Endothelial cell (in vitro differentiated cells): Measurements from ENCODE around the gene PDZD2. TPM values are rescaled to one million over a fixed set of nuclear protein-coding genes. Genes with fewer than 3 reads are reported as not detected.

ENCODE experiments used
- DNase-seq: peaks from one replicate; pipeline ENCODE4 v3.0.0; 2021; ENCODE audit warnings: low spot score
- H3K27ac Mint-ChIP-seq: one replicate; pipeline ENCODE4 v1.8.0; 2021; ENCODE audit warnings: mixed read lengths, inconsistent platforms; ENCODE audit not compliant: unreplicated experiment
- H3K27me3 Mint-ChIP-seq: one replicate; pipeline ENCODE4 v1.8.0; 2021; ENCODE audit warnings: mild to moderate bottlenecking, moderate library complexity, mixed read lengths, inconsistent platforms; ENCODE audit not compliant: unreplicated experiment
- H3K36me3 Mint-ChIP-seq: one replicate; pipeline ENCODE4 v1.8.0; 2021; ENCODE audit warnings: mild to moderate bottlenecking, low read depth, mixed read lengths, inconsistent platforms; ENCODE audit not compliant: unreplicated experiment
- H3K4me1 Mint-ChIP-seq: one replicate; pipeline ENCODE4 v1.8.0; 2021; ENCODE audit warnings: mild to moderate bottlenecking, mixed read lengths, inconsistent platforms; ENCODE audit not compliant: unreplicated experiment
- H3K4me3 Mint-ChIP-seq: one replicate; pipeline ENCODE4 v1.8.0; 2021; ENCODE audit warnings: mild to moderate bottlenecking, mixed read lengths, inconsistent platforms; ENCODE audit not compliant: unreplicated experiment
- H3K9me3 Mint-ChIP-seq: one replicate; pipeline ENCODE4 v1.8.0; 2021; ENCODE audit warnings: mixed read lengths, inconsistent platforms; ENCODE audit not compliant: unreplicated experiment
- total RNA-seq: library from RNA; stranded (reverse); fragmentation: NEBNext Ultra II Directional; extraction: Animal tissue kit (Norgen Biotek cat#: 25700); gene quantifications from one replicate; pipeline ENCODE4 v1.2.1, GENCODE V29; 2021; ENCODE audit not compliant: unreplicated experiment
- TF ChIP-seq, protein P1 (sequence below): fragments of 200-600 bp; sonication (generic); IDR thresholded peaks from one replicate; pipeline ENCODE4 v1.5.0; 2021; ENCODE audit warnings: antibody characterized with exemption; ENCODE audit not compliant: unreplicated experiment

Gene PDZD2
- total RNA-seq, 1 donor from 2014 or later, result 71.1 TPM

DNA sequence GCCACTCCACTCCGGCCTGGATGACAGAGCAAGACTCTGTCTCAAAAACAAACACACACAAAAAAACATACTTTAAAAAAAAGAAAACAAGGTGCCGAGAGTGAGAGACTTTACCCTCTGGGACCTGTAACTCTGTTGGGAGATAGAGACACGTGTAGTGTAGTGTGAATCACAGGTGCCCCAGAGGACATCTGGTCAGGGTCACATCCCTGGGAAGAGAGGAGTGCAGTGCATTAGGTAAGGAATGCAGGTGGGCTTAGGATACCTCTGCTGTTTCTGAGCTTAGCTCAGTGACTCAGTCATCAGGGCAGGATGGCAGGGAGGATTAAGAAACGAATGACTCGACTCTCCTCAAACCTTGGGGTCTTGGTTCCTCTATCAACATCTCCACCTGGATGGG lies 360.5 kb downstream of the PDZD2 start:
- Mint-ChIP-seq H3K4me3 (peak overlapping the region; percentile 51), H3K27me3 (peaks cover 14% of the 10 kb centered on the region), H3K4me1 (peaks cover 17% of the 10 kb centered on the region), H3K27ac (no peak overlapping the region), H3K36me3 (peaks cover 64% of the 10 kb centered on the region), H3K9me3 (no peaks in the 10 kb centered on the region)
- TF ChIP-seq, protein P1, sequence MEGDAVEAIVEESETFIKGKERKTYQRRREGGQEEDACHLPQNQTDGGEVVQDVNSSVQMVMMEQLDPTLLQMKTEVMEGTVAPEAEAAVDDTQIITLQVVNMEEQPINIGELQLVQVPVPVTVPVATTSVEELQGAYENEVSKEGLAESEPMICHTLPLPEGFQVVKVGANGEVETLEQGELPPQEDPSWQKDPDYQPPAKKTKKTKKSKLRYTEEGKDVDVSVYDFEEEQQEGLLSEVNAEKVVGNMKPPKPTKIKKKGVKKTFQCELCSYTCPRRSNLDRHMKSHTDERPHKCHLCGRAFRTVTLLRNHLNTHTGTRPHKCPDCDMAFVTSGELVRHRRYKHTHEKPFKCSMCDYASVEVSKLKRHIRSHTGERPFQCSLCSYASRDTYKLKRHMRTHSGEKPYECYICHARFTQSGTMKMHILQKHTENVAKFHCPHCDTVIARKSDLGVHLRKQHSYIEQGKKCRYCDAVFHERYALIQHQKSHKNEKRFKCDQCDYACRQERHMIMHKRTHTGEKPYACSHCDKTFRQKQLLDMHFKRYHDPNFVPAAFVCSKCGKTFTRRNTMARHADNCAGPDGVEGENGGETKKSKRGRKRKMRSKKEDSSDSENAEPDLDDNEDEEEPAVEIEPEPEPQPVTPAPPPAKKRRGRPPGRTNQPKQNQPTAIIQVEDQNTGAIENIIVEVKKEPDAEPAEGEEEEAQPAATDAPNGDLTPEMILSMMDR, result no peak
- no peak for DNase-seq

DNA sequence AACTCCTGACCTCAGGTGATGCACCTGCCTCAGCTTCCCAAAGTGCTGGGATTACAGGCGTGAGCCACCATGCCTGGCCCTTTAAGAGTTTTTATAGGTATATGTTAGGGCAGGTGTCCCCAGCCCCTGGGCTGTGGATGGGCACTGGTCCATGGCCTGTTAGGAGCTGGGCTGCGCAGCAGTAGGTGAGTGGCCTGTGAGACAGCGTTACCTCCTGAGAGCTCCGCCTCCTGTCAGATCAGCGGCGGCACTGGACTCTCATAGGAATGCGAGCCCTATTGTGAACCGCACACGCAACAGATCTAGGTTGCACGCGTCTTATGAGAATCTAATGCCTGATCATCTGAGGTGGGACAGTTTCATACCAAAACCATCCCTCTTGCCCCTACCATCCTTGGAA lies 361.8 kb downstream of the PDZD2 start:
- no peak for DNase-seq
- Mint-ChIP-seq H3K9me3 (no peaks in the 10 kb centered on the region), H3K27ac (no peak overlapping the region), H3K4me3 (no peak overlapping the region), H3K27me3 (peaks cover 14% of the 10 kb centered on the region), H3K36me3 (peaks cover 67% of the 10 kb centered on the region), H3K4me1 (peaks cover 19% of the 10 kb centered on the region)
- TF ChIP-seq, protein P1, result no peak

DNA sequence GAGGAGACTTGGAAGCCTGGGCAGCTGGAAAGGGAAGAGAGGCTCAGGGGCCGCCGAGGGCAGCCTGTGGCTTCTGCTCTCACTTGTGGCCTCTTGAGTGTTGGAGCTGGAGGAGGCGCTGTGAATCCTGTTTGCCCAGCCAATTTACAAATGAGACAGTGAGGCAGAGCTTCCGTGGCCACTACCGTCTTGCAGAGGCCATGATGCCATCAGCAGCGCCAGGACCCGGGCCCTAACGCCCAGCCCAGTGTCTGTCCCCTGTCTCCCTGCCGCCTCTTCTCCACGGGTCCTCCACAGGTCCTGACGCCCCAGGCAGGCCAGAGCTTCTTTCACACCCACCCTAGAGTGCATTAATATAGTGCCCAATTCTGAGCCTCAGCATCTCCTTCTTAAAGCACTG lies 362.4 kb downstream of the PDZD2 start:
- Mint-ChIP-seq H3K4me3 (no peak overlapping the region), H3K27me3 (peaks cover 14% of the 10 kb centered on the region), H3K4me1 (peaks cover 19% of the 10 kb centered on the region), H3K9me3 (no peaks in the 10 kb centered on the region), H3K27ac (no peak overlapping the region), H3K36me3 (peaks cover 64% of the 10 kb centered on the region)
- DNase-seq, result no peak
- TF ChIP-seq, protein P1, result no peak

DNA sequence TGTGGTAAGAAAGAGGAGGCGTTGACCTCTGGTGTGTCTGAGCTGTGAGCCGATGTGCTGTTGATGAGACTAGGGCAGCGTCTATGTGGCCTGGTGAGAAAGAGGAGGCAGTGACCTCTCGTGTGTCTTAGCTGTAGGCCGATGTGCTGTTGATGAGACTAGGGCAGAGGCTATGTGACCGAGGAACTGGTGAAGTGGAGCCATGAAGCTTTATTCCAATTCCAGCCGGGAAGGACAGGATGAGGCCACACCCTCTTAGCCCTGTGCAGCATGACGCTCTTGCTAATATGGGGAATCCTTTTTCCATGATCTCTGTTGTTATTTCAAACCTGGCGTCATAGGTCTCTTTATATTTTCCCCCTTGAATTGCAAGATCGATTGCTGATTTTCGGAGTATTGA lies 362.8 kb downstream of the PDZD2 start:
- no peak for DNase-seq
- Mint-ChIP-seq H3K27me3 (peaks cover 14% of the 10 kb centered on the region), H3K4me1 (peaks cover 19% of the 10 kb centered on the region), H3K27ac (peak overlapping the region; percentile 1), H3K9me3 (no peaks in the 10 kb centered on the region), H3K4me3 (peak overlapping the region; percentile 63), H3K36me3 (peaks cover 64% of the 10 kb centered on the region)
- TF ChIP-seq, protein P1, result no peak

DNA sequence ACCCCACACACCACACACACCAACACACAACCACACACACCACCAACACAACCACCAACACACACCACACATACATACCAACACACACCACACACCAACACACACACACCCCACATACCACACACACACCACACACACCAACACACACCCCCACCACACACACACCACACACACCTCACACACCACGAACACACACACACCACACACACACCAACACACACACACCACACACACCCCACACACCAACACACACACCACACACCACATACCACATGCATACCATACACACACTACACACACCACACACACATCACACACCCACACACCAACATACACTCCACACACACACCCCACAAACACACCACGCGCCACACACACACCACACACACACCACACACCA lies 363.8 kb downstream of the PDZD2 start:
- H3K27me3 Mint-ChIP-seq, result peaks cover 14% of the 10 kb centered on the region
- H3K36me3 Mint-ChIP-seq, result peaks cover 55% of the 10 kb centered on the region
- H3K27ac Mint-ChIP-seq, result no peak overlapping the region
- H3K9me3 Mint-ChIP-seq, result no peaks in the 10 kb centered on the region
- TF ChIP-seq, protein P1, result no peak
- DNase-seq, result no peak
- peaks cover 16% of the 10 kb centered on the region for H3K4me1 Mint-ChIP-seq
- no peak overlapping the region for H3K4me3 Mint-ChIP-seq
